GM19463 (cell line): ENCODE measurements around the gene PDXDC1.
"Not testable (repeated sequence)": the region's sequence is repeated elsewhere in the genome, so short reads cannot be mapped to it uniquely, and the experiment has no call there.

Experiments
- ATAC-seq: cut with Tn5 transposase; IDR thresholded peaks from one replicate; pipeline ENCODE4 v1.9.1; 2021; ENCODE audit warnings: mild to moderate bottlenecking, moderate library complexity; ENCODE audit not compliant: unreplicated experiment

Gene PDXDC1

DNA sequence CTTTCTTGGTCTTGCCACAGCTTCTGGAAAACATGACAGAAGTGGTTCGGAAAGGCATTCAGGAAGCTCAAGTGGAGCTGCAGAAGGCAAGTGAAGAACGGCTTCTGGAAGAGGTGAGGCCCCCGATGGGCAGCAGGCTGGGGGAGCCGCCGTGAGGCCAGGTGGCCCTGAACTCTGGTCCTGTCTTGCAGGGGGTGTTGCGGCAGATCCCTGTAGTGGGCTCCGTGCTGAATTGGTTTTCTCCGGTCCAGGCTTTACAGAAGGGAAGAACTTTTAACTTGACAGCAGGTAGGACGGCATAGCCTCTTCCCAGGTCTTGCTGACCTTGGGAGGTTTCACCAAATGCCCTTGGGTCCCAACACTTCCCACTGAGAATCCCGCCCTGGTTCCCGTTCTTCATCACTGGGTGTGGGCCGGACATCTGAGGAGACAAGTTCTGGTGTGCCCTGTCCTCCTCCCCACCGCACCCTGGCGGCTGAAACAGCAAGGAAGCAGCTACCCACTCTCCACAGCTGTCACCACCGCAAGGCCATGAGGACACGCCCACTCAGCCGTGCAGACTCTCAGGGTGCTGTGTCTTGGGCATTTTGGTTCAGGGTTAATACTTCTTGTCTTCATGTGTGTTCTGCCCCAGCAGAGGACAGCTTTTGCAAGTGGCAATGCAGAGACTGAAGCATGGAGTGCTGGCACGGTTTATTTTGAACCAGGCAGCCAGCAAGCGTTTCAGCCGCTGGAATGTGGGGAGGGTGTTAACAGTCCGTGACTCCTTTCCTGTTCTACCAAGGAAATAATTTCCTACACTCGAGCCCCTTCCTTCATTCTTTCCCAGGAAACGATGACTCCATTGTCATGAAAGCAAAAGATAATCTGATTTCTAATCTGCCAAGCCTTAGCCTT, 59.7 kb downstream of the PDXDC1 start:
- ATAC-seq, result no peak

DNA sequence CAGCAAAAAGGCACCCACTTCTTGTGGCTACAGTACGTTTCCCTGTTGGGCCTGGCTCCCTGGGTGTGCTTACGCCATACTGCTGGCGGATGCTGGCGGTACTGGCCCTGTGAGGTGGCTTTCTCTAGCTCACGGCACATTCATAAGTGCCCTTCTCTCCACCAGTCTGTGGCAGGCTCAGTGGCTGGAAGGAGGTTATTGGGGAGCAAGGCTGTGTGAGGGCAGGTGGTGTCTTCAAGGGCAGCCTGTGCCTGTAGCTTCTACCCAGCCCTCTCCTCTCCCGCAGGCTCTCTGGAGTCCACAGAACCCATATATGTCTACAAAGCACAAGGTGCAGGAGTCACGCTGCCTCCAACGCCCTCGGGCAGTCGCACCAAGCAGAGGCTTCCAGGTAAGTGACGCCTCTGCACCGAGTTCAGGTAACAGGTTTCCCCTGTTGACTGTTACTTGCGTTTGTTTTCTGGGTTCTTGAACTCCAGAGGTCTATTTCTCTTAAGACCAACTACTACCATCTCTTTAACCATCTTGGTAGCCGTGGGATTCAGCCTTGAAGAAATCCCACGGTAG, 60.4 kb downstream of the PDXDC1 start:
- ATAC-seq, result no peak

DNA sequence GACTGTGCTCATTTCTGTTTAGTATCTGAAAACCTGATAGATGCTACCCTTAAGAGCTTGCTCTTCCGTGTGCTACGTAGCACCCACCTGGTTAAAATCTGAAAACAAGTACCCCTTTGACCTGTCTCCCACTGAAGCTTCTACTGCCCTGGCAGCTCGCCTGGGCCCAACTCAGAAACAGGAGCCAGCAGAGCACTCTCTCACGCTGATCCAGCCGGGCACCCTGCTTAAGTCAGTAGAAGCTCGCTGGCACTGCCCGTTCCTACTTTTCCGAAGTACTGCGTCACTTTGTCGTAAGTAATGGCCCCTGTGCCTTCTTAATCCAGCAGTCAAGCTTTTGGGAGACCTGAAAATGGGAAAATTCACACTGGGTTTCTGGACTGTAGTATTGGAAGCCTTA, 62.2 kb downstream of the PDXDC1 start:
- no peak for ATAC-seq

DNA sequence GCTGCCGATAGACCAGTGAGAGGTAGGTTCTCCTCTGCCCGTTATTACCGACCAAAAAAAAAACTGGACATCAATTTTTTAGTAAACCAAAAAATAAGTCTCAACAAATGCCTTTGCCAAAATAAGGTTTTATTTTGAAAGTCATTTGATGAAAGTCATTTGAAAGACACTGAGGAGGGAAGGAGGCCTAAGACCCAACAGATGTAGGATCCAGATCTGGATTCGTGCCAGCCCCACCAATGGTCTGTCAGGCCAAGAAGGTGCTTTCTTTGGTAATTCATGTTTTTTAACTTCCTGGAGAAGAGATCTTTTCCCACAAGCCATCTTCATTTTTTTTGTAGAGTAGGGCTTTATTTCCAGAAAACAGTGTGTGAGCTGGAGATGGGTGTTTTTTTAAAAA, 62.9 kb downstream of the PDXDC1 start:
- no peak for ATAC-seq

DNA sequence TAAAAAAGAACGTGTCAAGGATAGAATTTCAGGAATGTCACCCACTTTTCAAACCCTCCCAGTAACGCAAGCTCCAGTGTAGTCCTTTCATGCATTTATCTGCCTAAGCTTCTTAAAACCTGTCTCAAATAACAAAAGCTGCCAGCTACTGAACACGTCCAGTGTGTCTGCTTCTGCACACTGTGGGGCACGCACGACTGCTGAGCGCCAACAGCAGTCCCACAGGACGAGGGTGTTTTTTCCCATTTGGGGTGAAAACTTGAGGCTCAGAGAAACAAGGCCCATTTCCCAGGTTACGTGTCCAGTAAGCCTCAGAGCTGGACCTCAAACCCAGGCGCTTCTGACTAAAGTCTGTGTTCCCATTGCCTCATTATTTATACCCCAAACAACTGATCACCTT, 63.9 kb downstream of the PDXDC1 start:
- no peak for ATAC-seq

DNA sequence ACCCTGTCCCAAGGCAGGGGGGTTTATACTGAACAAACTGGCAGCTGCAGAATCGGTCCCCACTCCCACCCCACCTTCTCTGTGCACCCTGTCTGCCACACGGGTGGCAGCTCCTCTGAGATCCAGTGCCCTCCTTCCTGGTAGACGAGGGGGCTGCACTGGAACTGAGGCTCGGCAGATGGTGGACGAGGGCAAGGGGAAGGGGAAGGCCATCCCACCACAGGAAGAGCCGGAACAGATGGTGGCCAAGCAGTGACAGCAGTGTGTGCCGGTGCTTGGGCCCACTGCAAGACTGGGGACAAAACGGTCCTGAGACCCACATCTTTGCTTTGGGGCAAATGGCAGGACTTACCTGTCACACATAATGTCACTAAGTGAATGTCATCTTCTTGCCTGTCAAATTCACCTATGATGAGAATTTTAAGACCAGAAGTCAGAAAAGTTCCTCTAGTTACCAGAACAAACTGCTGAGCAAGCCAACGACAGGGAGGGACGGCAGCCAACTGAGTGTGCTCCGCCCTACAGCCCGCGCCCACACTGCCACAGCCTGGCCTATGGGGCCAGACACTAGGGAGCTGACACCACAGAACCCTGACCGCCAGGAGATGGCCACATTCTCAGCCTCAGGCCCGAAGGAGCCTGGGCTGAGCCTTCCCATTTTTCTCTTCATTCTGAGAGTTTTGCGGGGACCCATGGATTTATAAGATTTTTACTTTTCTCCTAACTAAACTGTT, 66.6 kb downstream of the PDXDC1 start:
- no peak for ATAC-seq

DNA sequence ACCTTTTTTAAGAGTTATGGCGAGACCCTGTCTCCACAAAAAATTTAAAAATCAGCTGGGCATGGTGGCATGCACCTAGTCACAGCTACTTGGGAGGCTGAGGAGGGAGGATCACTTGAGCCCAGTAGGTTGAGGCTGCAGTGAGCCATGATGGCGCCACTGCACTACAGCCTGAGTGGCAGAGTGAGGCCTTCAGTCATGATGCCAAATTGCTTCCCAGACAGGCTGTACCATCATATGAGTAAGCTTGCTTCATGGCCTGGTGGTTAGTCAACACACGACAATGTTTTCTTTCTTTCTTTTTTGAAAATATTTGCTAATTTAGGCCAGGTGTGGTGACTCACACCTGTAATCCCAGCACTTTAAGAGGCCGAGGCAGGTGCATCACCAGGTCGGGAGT, 68.5 kb downstream of the PDXDC1 start:
- ATAC-seq, result no peak

DNA sequence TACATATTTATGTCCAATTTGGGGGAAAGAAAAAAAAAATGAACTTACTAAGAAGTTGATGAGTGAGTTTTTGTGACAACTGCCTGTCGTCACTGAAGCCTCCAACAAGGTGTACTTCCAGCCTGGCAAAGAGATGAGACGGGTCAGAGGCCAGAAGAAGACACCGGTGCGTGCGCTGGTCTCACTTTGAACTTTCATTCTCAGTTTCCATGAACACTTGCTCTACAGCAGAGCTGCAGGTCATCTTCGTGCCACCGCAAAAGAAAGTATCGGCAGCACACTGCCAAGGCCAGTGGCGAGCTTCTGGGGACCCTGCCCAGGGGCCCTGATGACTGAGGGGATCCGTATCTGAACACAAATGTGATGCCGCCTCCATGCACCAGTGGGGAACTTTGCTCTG, 69.5 kb downstream of the PDXDC1 start:
- ATAC-seq, result no peak

DNA sequence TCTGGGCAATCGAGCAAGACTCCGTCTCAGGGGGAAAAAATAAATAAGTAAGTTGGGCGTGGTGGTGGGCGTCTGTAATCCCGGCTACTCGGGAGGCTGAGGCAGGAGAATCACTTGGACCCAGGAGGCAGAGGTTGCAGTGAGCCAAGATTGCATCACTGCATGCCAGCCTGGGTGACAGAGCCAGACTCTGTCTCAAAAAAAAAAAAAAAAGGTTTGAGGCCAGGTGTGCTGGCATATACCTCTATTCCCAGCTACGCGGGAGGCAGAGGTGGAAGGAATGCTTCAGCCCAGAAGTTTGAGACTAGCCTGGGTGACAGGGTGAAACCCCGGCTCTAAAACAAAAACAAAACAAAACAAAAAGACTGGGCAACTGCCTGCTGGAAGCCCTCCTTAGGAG, 70.4 kb downstream of the PDXDC1 start:
- ATAC-seq, result not testable (repeated sequence)

DNA sequence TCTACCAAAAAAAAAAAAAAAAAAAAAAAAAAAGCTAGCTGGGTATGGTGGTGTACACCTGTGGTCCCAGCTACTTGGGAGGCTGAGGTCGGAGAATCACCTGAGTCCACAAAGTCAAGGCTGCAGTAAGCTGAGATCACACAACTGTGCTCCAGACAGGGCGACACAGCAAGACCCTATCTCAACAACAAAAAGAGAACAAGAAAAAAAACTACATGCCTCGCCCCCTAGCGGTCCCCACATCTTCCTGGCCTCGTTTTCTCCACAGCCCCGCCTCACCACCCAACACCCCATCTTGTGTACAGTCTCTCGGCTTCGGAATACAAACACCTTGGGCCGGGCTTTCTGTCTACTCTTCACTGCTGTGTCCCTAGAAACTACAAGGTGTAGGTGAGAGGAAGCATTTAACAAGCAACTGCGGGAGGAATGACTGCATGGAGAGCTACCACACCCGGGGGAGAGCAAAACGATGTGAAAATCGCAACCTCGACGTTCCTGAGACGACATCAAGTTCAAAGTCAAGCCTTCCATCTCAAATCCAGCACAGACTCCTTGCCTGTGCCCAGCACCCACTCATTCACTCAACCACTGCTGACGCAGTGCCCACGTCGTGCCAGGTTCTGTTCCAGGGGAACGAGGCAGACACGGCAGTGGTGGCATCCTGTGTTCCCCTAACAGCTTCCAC, 72.0 kb downstream of the PDXDC1 start:
- no peak for ATAC-seq

DNA sequence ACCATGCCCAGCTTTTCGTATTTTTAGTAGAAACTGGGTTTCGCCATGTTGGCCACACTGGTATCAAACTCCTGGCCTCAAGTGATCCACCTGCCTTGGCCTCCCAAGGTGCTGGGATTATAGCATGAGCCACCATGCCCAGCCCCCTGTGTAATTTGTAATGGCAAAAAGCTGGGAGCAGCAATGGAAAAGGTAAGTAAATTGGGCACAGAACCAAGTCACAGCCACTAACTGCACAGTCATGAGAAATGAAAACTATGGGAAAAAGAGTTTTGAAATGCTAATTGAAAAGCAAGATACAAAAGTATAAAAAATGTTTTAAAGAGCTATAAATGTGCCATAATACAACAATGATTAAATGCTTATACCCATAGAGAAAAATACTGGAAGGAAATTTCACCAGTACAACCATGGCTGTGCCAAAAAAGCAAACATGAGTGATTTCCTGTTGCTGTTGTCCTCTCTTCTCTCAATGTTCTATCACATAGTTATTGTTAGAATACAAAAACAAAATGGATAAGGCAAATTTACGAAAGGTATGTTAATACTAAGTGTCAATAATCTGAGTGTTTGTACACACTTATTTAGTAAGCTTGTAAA, 74.9 kb downstream of the PDXDC1 start:
- no peak for ATAC-seq

DNA sequence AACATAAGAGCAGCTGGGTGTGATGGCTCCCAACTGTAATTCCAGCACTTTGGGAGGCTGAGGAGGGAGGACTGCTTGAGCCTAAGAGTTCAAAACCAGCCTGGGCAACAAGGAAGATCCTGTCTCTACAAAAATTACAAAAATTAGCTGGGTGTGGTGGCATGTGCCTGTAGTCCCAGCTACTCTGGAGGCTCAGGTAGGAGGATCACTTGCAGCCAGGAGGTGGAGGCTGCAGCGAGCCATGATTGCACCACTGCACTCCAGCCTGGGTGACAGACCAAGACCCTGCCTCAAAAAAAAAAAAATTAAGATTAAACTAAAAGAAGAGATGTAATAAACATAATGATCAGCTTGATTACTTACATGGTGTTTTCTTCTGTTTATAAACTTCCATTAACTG, 75.6 kb downstream of the PDXDC1 start:
- ATAC-seq, result not testable (repeated sequence)

DNA sequence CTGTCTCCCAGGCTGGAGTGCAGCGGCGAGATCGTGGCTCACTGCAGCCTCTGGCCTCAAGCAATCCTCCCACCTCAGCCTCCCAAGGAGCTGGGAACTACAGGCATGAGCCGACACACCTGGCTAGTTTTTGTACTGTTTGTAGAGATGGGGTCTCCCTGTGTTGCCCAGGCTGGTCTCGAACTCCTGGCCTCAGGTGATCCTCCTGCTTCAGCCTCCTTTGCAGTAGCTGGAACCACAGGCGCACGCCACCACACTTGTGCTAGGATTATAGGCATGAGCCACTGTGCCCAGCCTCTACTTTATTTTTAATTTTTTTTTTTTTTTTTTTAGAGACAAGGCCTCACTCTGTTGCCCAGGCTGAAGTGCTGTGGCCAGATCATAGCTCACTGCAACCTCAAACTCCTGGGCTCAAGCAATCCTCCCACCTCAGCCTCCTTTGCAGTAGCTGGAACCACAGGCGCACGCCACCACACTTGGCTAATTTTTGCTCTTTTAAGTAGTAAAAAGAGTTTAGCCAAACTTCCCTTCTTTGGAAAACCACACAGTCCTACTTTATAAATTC, 76.6 kb downstream of the PDXDC1 start:
- no peak for ATAC-seq

DNA sequence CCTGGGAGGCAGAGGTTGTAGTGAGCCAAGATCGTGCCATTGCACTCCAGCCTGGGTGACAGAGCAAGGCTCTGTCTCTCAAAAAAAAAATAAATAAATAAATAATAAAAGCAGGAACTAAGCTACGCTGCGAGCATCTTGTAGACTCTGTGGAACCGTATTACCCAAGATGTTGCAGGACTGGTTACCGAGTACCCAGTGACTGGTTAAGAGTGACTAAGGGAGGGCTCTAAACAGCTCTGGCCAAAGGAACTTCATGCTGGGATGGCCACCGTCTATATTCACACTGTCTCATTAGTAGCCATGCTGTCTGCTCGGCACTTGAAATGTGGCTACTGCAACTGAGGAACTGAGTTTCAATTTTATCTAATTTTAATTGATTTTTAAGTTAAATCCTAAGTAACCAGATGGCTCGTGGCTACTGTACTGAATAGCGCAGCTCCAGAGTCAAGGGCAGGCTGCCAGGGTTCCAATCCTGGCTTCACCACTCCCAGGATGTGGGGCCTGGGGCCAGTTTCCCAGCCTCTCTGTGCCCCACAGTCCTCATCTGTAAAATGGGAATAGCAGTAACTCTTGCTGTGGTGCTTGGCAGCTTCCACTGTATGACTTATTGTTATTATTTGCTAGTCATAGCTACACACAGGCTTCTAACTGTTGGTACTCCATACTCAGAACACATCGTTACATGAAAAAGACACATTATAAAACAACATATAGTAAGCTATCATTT, 78.1 kb downstream of the PDXDC1 start:
- ATAC-seq, result no peak

DNA sequence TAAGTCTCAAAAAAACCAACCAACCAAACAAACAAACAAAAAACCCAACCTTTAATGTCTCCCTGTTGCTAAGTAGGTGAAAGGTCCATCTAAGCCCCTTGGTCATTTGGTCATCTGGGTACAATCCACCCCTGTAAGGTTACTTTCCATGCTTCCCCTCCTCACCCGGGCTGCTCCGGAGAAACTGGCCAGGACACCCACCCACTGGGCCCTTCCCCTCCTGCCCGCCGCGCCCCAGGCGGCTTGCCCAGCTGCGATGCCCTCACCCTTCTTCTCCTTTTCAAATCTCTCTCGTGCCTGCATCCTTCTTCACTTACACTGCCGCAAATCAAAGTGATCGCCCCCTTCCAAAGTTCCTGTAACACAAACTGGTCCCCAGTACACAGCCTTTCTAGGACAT, 79.1 kb downstream of the PDXDC1 start:
- ATAC-seq, result no peak

DNA sequence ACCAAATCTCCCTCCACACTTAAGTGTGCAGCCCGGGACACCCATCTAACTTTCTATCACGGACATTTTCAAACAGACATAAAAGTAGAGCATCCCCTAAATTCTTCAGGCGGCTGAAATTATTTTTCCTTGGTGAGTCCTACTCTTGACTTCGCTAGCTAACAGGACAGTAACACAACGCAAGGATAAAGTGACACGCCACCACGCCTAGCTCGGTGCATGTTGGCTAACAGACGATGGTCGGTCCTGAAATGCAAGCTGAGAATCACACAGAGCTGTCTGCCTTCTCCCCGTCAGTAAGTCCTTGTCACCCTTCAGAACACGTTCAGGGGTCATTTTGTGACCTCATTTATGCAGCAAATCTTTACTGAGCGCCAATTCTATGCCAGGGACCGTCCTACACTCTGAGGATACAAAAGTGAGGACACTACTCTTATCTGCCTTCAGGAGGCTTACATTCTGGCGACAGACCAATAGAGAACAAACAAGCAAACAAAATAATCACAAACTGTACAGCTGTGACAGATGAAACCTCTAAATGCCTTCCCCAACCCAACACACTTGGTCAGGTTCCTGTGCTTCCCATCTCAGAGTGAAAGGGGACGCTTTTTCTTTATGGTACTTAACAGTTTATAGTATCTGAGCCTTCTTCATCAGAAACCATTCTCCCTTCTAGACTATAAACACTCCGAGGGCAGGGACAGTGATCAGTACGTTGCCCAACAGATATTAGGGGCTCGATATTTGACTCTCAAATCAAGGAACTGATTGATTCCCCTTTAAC, 79.7 kb downstream of the PDXDC1 start:
- ATAC-seq, result no peak

DNA sequence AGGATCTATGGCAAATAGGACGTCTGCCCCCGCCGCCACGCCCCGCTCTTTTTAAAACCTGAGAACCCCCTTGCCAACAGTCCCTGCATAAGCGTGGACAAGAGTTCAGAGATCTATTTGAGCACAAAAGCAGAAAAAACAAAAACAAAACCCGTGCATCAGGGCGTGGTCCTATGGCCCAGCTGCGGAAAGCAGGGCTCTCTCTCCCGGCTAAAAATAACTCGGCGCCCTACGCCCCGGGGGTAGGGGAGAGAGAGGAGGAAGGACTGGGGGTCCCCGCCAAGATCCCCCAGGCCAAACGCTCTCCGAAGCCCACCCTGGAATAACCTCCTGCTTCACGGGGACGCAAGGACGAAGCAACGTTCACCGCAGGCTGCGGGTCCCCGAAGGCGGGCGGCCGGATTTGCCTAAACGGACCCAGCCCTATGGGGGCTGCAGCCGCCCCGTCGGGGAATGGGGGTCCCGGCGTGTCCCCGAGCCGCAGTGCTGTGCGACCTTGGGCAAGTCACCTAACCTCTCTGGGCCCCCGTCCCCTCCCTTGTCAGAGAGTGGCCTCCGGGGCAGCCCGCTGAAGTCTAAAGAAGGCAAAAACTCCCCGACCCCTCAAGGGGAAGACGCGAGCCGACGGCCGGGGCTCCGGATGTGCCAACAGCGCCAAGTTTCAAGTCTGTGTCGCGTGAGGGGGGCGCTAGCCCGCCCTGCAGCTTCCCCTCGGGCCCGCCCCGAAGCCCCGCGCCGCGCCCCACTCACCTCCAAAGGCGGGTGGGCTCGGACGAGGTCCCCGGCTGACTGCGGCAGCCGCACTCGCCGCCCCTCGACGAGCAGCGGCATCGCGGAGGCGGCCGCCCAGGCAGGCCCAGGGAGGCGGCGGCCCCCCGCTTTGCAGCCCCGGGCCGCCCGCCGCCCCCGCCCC, 80.6 kb downstream of the PDXDC1 start:
- ATAC-seq, result peak; percentile 57
